Transverse colon (tissue), 4 donors: ENCODE results near the gene LBR. TPM values are rescaled to one million over a fixed set of nuclear protein-coding genes. Genes with fewer than 3 reads are reported as not detected.

Source experiments
- DNase-seq: peaks from one replicate; pipeline ENCODE4 v3.0.0-alpha.2; 2019
- H3K27ac ChIP-seq, 4 donors: fragments of 200-600 bp; sonication (generic); 2 replicates each; pipeline ENCODE4 v1.5.1; 2016 to 2018; ENCODE audit warnings: inconsistent platforms in 4 of 4
- H3K27me3 ChIP-seq: fragments of 200-600 bp; sonication (generic); 2 replicates; pipeline ENCODE4 v1.5.1; 2017; ENCODE audit warnings: inconsistent platforms
- H3K36me3 ChIP-seq, 4 donors: fragments of 200-600 bp; sonication (generic); 2 replicates each; pipeline ENCODE4 v1.5.1; 2017 to 2019; ENCODE audit warnings: inconsistent platforms in 4 of 4
- H3K4me1 ChIP-seq, 4 donors: fragments of 200-600 bp; sonication (generic); 2 replicates each; pipeline ENCODE4 v1.5.1; 2017 to 2020; ENCODE audit warnings: inconsistent platforms in 4 of 4
- H3K4me3 ChIP-seq, 4 donors: fragments of 200-600 bp; sonication (generic); 1 replicate in 1 of 4; 2 replicates in 3 of 4; pipeline versions ENCODE4 v1.5.1 to v1.6.1; 2017 to 2019; ENCODE audit warnings: inconsistent platforms in 4 of 4
- H3K9me3 ChIP-seq, 2 donors: fragments of 200-600 bp; sonication (generic); 2 replicates each; pipeline ENCODE4 v1.5.1; 2017 to 2019; ENCODE audit warnings: inconsistent platforms in 2 of 2
- EP300 ChIP-seq: sonication (generic); formaldehyde crosslinking; IDR thresholded peaks from one replicate; pipeline ENCODE4 v1.6.1; 2017; ENCODE audit warnings: antibody characterized with exemption, low read depth
- POLR2A ChIP-seq: fragments of 450-650 bp; IDR thresholded peaks from one replicate; pipeline ENCODE4 v1.6.1; 2016; ENCODE audit warnings: antibody characterized with exemption, mild to moderate bottlenecking, moderate library complexity
- POLR2AphosphoS5 ChIP-seq, 3 donors: sonication (generic); formaldehyde crosslinking; IDR thresholded peaks; one replicate each; pipeline ENCODE4 v1.6.1; 2016; ENCODE audit warnings: antibody characterized with exemption in 3 of 3
- WGBS, 2 donors: methylation state at CpG; one replicate each; pipeline ENCODE4 v1.1.5; 2018; ENCODE audit warnings: low coverage in 1 of 2; 5-methylcytosine and 5-hydroxymethylcytosine counted together
- in situ Hi-C, 4 donors: fragments of 200-750 bp; cut with MboI; loops; one replicate each; pipeline versions ENCODE4 v1.15.0 to v1.15.1; 2017; ENCODE audit warnings: low sequenced_read_pairs in 3 of 4, low pct_ligation_motif_present in 1 of 4, low pct_unique_long_range_greater_than_20kb in 1 of 4
- intact Hi-C: fragments of 100-400 bp; cut with DNase I; formaldehyde crosslinking; loops from one replicate; pipeline ENCODE4 v1.15.1; 2023; ENCODE audit warnings: low total_unique reads
- total RNA-seq, 4 donors: library from RNA; depleted of rRNA; stranded (reverse); fragments of >200 nt; gene quantifications; one replicate each; pipeline ENCODE4 v1.1.0, GENCODE V29; 2016
- TF ChIP-seq, protein P1 (sequence below), 5 experiments: fragments of 200-600 bp in 3 of 5; fragments of 450-650 bp in 2 of 5; sonication (generic) in 3 of 5; IDR thresholded peaks; 1 replicate in 2 of 5; 2 replicates in 3 of 5; pipeline ENCODE4 v1.5.1; 2016 to 2017; ENCODE audit warnings: antibody characterized with exemption in 5 of 5, inconsistent platforms in 3 of 5, mild to moderate bottlenecking in 2 of 5, moderate library complexity in 1 of 5

Gene LBR
- total RNA-seq, 4 donors from 2014 or later = 48.6 to 97.9 (median 75.1) TPM

DNA sequence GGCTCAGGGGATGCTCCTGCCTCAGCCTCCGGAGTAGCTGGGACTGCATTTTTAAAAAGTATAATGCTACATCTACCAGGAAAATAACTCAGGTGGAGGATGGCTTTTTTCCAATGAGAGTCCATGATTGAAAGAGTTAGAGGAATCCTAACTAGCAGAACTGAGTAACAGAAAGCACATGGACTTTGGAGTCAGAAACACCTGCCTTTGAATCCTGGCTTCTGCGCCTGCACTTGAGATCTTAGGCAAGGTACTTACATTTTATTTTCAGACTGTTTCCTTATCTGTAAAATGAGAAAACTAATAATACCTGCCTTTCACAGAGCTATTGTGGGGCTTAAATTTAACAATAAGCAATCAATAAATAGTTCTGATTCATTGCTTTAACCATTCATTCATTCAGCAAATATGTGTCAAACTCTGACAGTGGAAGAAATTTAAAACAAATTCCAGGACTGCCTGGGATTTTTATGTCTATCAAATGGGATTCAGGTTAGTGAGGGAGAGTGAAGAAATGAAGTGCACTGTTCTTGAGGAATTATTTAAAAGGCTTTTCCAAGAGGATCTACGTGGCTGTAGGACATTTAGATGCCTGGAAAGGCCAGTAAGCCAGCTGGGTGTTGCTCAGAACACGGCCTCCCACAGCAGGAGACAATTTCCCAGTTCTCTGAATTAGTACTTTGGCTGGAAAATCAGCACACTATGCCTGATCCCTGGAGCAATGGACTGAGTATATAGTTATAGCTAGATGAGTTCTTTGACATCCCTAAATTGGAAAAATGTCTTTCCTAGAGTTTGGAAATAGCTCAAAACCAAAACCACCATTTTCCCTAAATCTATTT is 12.8 kb upstream of the LBR start:
- H3K27ac ChIP-seq = peak overlapping the region; percentile 89 to 93 (median 92)
- intact Hi-C loops = no loop called here

DNA sequence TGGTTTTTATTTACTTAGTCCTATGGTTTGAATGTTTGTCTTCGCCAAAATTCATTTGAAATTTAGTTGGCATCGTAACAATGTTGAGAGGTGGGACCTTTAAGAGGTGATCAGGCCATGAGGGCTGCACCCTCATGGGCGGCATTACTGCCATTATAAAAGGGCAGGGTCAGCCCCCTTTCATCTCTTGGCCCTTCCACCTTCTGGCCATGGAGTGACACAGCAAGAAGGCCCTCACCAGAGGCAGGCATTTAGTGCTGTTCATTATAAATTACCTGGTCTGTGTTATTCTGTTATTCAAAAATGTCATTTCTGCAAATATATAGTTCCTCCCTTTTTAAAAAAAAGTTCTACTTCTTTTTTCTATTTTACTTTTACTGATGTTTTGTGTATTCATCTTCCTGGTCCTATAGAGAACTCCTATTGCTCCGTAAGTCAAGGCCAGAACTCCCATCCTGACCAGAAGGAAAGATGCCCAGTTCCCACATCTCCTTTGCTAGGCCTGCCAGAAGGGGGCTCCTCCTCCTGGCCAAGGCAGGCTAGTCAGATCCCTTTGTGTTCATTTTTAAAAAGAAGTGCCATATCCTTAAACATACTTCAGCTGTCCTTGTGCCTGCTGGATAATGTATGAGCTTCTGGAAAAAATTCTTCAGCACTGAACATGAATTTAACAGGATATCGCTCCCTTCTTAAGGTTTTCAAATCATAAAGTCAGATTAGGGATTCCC is 10.0 kb upstream of the LBR start:
- peak; percentile 31 for DNase-seq
- WGBS, 2 donors = 85 to 87% methylated on average over 4 to 5 of the region's 5 CpGs

More for the DNA sequence above, 12.8 kb upstream of the LBR start:
- Histone ChIP-seq H3K9me3 (no peaks in the 10 kb centered on the region), H3K36me3 (no peaks in the 10 kb centered on the region), H3K27me3 (no peaks in the 10 kb centered on the region), H3K4me3 (no peak overlapping the region), H3K4me1 (peaks cover 13 to 74% (median 66%) of the 10 kb centered on the region in 4 donors)
- 45 to 48% methylated on average over 3 to 4 of the region's 4 CpGs for WGBS, 2 donors
- DNase-seq = peak; percentile 52
- TF ChIP-seq POLR2A = no peak
- TF ChIP-seq, protein P1, sequence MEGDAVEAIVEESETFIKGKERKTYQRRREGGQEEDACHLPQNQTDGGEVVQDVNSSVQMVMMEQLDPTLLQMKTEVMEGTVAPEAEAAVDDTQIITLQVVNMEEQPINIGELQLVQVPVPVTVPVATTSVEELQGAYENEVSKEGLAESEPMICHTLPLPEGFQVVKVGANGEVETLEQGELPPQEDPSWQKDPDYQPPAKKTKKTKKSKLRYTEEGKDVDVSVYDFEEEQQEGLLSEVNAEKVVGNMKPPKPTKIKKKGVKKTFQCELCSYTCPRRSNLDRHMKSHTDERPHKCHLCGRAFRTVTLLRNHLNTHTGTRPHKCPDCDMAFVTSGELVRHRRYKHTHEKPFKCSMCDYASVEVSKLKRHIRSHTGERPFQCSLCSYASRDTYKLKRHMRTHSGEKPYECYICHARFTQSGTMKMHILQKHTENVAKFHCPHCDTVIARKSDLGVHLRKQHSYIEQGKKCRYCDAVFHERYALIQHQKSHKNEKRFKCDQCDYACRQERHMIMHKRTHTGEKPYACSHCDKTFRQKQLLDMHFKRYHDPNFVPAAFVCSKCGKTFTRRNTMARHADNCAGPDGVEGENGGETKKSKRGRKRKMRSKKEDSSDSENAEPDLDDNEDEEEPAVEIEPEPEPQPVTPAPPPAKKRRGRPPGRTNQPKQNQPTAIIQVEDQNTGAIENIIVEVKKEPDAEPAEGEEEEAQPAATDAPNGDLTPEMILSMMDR (IDR thresholded peaks at IDR 0.05) = no peak
- no peak for TF ChIP-seq POLR2AphosphoS5 (IDR thresholded peaks at IDR 0.05)
- TF ChIP-seq EP300 = no peak
- in situ Hi-C loops = no loop called here

DNA sequence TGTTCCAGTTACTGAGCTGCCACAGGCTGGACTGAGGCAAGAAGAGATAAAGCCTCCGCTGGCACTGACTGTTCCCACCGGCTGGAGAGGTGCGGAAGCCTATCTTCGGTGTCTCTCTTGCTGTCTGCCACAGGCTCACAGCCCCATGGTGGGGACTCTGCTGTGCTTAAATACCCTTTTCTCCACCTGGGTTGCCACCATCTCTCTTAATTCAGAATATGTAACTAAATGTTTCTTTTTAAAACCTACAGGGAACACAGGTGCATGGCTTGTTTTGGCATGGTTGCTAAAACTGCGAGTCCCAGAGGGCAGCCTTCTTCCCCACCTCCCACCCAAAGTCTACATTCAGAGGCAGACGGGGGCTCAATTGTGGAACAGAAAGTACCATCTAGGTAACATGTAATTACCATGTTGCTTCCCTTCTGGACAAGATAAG is 8.1 kb upstream of the LBR start:
- TF ChIP-seq, protein P1 (IDR thresholded peaks at IDR 0.05) = no peak
- TF ChIP-seq POLR2AphosphoS5 (IDR thresholded peaks at IDR 0.05) (no peak), POLR2A (no peak), EP300 (no peak)
- Histone ChIP-seq H3K36me3 (no peaks in the 10 kb centered on the region), H3K4me1 (peaks cover 0 to 31% (median 26%) of the 10 kb centered on the region in 4 donors), H3K4me3 (no peak overlapping the region), H3K27me3 (no peaks in the 10 kb centered on the region), H3K27ac (peak overlapping the region in 1 of 4 donors; percentile 11), H3K9me3 (no peaks in the 10 kb centered on the region)
- in situ Hi-C loops (no loop called here), intact Hi-C loops (no loop called here)
- DNase-seq = no peak
- 73 to 80% methylated on average over 4 to 6 of the region's 6 CpGs for WGBS, 2 donors

More for the DNA sequence above, 10.0 kb upstream of the LBR start:
- H3K27ac ChIP-seq = peak overlapping the region; percentile 31 to 93 (median 72)
- peaks cover 3 to 46% (median 42%) of the 10 kb centered on the region in 4 donors for H3K4me1 ChIP-seq
- H3K4me3 ChIP-seq = no peak overlapping the region
- intact Hi-C loops (no loop called here), in situ Hi-C loops (no loop called here)
- H3K9me3 ChIP-seq = no peaks in the 10 kb centered on the region
- H3K36me3 ChIP-seq = no peaks in the 10 kb centered on the region
- TF ChIP-seq, protein P1 (IDR thresholded peaks at IDR 0.05) = peak in 4 of 5 experiments; percentile 16 to 24 (median 18)
- no peak for TF ChIP-seq POLR2AphosphoS5 (IDR thresholded peaks at IDR 0.05)
- no peaks in the 10 kb centered on the region for H3K27me3 ChIP-seq

DNA sequence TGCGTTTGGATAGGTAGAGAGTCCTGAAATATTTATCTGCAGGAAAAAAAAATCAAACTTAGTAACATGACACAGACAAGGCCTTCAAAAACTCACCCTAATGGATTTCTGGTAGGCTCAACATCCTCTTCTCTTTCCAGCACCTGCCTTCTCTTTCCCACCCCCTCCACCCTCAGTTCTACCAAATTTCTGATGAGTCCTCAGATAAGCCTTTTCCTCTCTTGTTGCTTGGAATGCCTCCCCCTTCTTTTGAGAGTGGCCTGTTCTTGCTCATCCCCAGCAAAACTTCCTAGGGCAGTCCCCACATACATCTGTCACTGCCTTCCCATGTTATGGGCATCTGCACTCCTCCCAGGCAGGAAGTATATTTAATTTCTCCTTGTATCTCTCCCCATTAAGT is 7.6 kb upstream of the LBR start:
- 89 to 95% methylated on average over 1 of the region's 1 CpG for WGBS, 2 donors
- TF ChIP-seq, protein P1 (IDR thresholded peaks at IDR 0.05) = no peak
- TF ChIP-seq POLR2AphosphoS5 (IDR thresholded peaks at IDR 0.05) (no peak), POLR2A (no peak), EP300 (no peak)
- intact Hi-C loops (no loop called here), in situ Hi-C loops (no loop called here)
- no peak for DNase-seq
- Histone ChIP-seq H3K4me3 (no peak overlapping the region), H3K9me3 (no peaks in the 10 kb centered on the region), H3K27me3 (no peaks in the 10 kb centered on the region), H3K36me3 (no peaks in the 10 kb centered on the region), H3K4me1 (peaks cover 0 to 26% (median 23%) of the 10 kb centered on the region in 4 donors), H3K27ac (peak overlapping the region in 1 of 4 donors; percentile 11)
